Endodermal cell (in vitro differentiated cells): Measurements from ENCODE around the gene FAM50A. TPM values are rescaled to one million over a fixed set of nuclear protein-coding genes. Genes with fewer than 3 reads are reported as not detected.

Experiments
- DNase-seq: peaks from one replicate; pipeline ENCODE4 v3.0.0-alpha.2; 2017
- H3K27ac ChIP-seq: 2 replicates; pipeline ENCODE4 v1.5.1; 2013; ENCODE audit warnings: mild to moderate bottlenecking, low read depth, low read length, moderate library complexity
- H3K27me3 ChIP-seq: 2 replicates; pipeline ENCODE4 v1.6.1; 2013; ENCODE audit warnings: mild to moderate bottlenecking, low read length, moderate library complexity; ENCODE audit not compliant: insufficient read depth, control insufficient read depth, poor library complexity, severe bottlenecking
- H3K36me3 ChIP-seq: 2 replicates; pipeline ENCODE4 v1.7.0; 2013; ENCODE audit warnings: mild to moderate bottlenecking, low read length, moderate library complexity; ENCODE audit not compliant: control insufficient read depth, insufficient read depth
- H3K4me1 ChIP-seq: one replicate; pipeline ENCODE4 v1.7.0; 2013; ENCODE audit warnings: low read length; ENCODE audit not compliant: control insufficient read depth, insufficient read depth
- H3K4me3 ChIP-seq: 2 replicates; pipeline ENCODE4 v1.5.1; 2013; ENCODE audit warnings: mild to moderate bottlenecking, low read length, moderate library complexity
- H3K9ac ChIP-seq: 2 replicates; pipeline ENCODE4 v1.6.1; 2013; ENCODE audit warnings: mild to moderate bottlenecking, low read length, moderate library complexity; ENCODE audit not compliant: poor library complexity, severe bottlenecking; ENCODE audit errors: extremely low read depth
- H3K9me3 ChIP-seq: 2 replicates; pipeline ENCODE4 v1.6.1; 2013; ENCODE audit warnings: mild to moderate bottlenecking, low read length, moderate library complexity; ENCODE audit not compliant: control insufficient read depth
- H3K27ac Mint-ChIP-seq: 2 replicates; pipeline ENCODE4 v1.8.0; 2020; ENCODE audit warnings: mixed read lengths
- H3K27me3 Mint-ChIP-seq: 2 replicates; pipeline ENCODE4 v1.8.0; 2021; ENCODE audit warnings: mild to moderate bottlenecking, mixed read lengths; ENCODE audit not compliant: insufficient read depth
- H3K36me3 Mint-ChIP-seq: 2 replicates; pipeline ENCODE4 v1.8.0; 2020; ENCODE audit warnings: low read depth, mixed read lengths
- H3K4me1 Mint-ChIP-seq: 2 replicates; pipeline ENCODE4 v1.8.0; 2020; ENCODE audit warnings: mixed read lengths
- H3K4me3 Mint-ChIP-seq: 2 replicates; pipeline ENCODE4 v1.8.0; 2020; ENCODE audit warnings: mild to moderate bottlenecking, moderate library complexity, mixed read lengths
- H3K9me3 Mint-ChIP-seq: 2 replicates; pipeline ENCODE4 v1.8.0; 2020; ENCODE audit warnings: mild to moderate bottlenecking, mixed read lengths
- CTCF ChIP-seq: fragments of 200-600 bp; sonication (generic); conservative IDR thresholded peaks from 2 replicates; pipeline ENCODE4 v1.5.0; 2021; ENCODE audit warnings: antibody characterized with exemption, mild to moderate bottlenecking
- WGBS, 2 experiments: methylation state at CpG; one replicate each; pipeline versions ENCODE4 v1.1.5 to v1.1.7; 2013; ENCODE audit warnings: missing lambda C conversion rate in 2 of 2, mixed read lengths in 1 of 2; ENCODE audit not compliant: insufficient coverage in 1 of 2, insufficient read length in 1 of 2; 5-methylcytosine and 5-hydroxymethylcytosine counted together
- total RNA-seq, 2 donors: library from RNA; stranded (reverse); fragmentation: NEBNext Ultra II Directional in 1 of 2; extraction: Animal tissue kit (Norgen Biotek cat#: 25700) in 1 of 2; gene quantifications; 2 replicates in 1 of 2; 3 replicates in 1 of 2; pipeline ENCODE4 v1.2.1, GENCODE V29; 2021

Gene FAM50A
- total RNA-seq, 2 donors from 2014 or later = 91.0 to 102 TPM

GRCh38 chrX:154486396-154487207 lies 42.7 kb downstream of the FAM50A start, which contains the start of gene UBL4A:
TSS of gene UBL4A (minus strand) at chrX:154486615. CDS start at chrX:154486584, 31 bp downstream.
- Histone ChIP-seq H3K4me1 (no peaks in the 10 kb centered on the region), H3K27me3 (no peaks in the 10 kb centered on the region), H3K9ac (no peak within 1 kb of the TSS), H3K36me3 (peaks cover 4% of the 10 kb centered on the region), H3K4me3 (peak within 1 kb of the TSS; percentile 72), H3K27ac (no peak within 1 kb of the TSS), H3K9me3 (no peaks in the 10 kb centered on the region)
- peaks cover 6% of the 10 kb centered on the region for H3K36me3 Mint-ChIP-seq
- H3K9me3 Mint-ChIP-seq = peaks cover 78% of the 10 kb centered on the region
- H3K4me1 Mint-ChIP-seq = no peaks in the 10 kb centered on the region
- H3K27ac Mint-ChIP-seq = no peak within 1 kb of the TSS
- WGBS, 2 experiments = 4% methylated on average over 65 of the region's 95 CpGs; no CpG with 5 or more reads in 1 of the 2 experiments
- peak within 1 kb of the TSS; percentile 61 for H3K4me3 Mint-ChIP-seq
- TF ChIP-seq CTCF = no peak
- peak; percentile 75 for DNase-seq
- no peaks in the 10 kb centered on the region for H3K27me3 Mint-ChIP-seq

GRCh38 chrX:154487518-154488290 lies 43.8 kb downstream of the FAM50A start:
- Histone ChIP-seq H3K9me3 (no peaks in the 10 kb centered on the region), H3K4me1 (no peaks in the 10 kb centered on the region), H3K9ac (no peak overlapping the region), H3K36me3 (peaks cover 4% of the 10 kb centered on the region), H3K4me3 (no peak overlapping the region), H3K27me3 (no peaks in the 10 kb centered on the region), H3K27ac (no peak overlapping the region)
- Mint-ChIP-seq H3K36me3 (peaks cover 6% of the 10 kb centered on the region), H3K27ac (no peak overlapping the region), H3K4me1 (no peaks in the 10 kb centered on the region), H3K27me3 (no peaks in the 10 kb centered on the region), H3K4me3 (peak overlapping the region; percentile 61), H3K9me3 (peaks cover 69% of the 10 kb centered on the region)
- TF ChIP-seq CTCF = no peak
- no peak for DNase-seq
- 96 to 98% methylated on average over 9 to 28 of the region's 28 CpGs for WGBS, 2 experiments

- no peaks in the 10 kb centered on the region for H3K4me1 ChIP-seq
- H3K27me3 ChIP-seq = no peaks in the 10 kb centered on the region
- Mint-ChIP-seq H3K36me3 (peaks cover 6% of the 10 kb centered on the region), H3K27ac (no peak overlapping the region), H3K4me3 (no peak overlapping the region), H3K27me3 (peaks cover 1% of the 10 kb centered on the region), H3K9me3 (peaks cover 68% of the 10 kb centered on the region), H3K4me1 (no peaks in the 10 kb centered on the region)
- peaks cover 4% of the 10 kb centered on the region for H3K36me3 ChIP-seq
- no peak overlapping the region for H3K9ac ChIP-seq
- no peak for TF ChIP-seq CTCF
- H3K9me3 ChIP-seq = no peaks in the 10 kb centered on the region
- no peak overlapping the region for H3K4me3 ChIP-seq
- no peak for DNase-seq
- WGBS, 2 experiments = 93 to 94% methylated on average over 3 to 20 of the region's 20 CpGs
- H3K27ac ChIP-seq = no peak overlapping the region
Observed at GRCh38 chrX:154488336-154489075, 44.6 kb downstream of the FAM50A start.
